GM12891 (cell line): Measurements from ENCODE around the gene ADCY1.

Experiments
- DNase-seq: peaks from one replicate; pipeline ENCODE4 v3.0.0; 2011; ENCODE audit warnings: low spot score; ENCODE audit not compliant: insufficient read length
- FAIRE-seq: peaks from 2 replicates; lab custom pipeline; 2011; peaks lifted over from hg19 to GRCh38; lab: Jason Lieb, UNC
- PAX5 ChIP-seq: IDR thresholded peaks from 2 replicates; pipeline ENCODE4 v1.6.1; 2011; ENCODE audit warnings: low read length, moderate library complexity, mild to moderate bottlenecking; ENCODE audit not compliant: insufficient read depth, severe bottlenecking
- POLR2A ChIP-seq: IDR thresholded peaks from 2 replicates; pipeline ENCODE4 v1.6.1; 2011; ENCODE audit warnings: low read depth, low read length, control low read depth
- POLR2AphosphoS5 ChIP-seq: IDR thresholded peaks from 2 replicates; pipeline ENCODE4 v1.6.1; 2011; ENCODE audit warnings: low read depth, low read length, control low read depth
- POU2F2 ChIP-seq: IDR thresholded peaks from 2 replicates; pipeline ENCODE4 v1.6.1; 2011; ENCODE audit warnings: low read depth, mild to moderate bottlenecking, control low read depth, low read length, moderate library complexity
- SPI1 ChIP-seq: IDR thresholded peaks from 2 replicates; pipeline ENCODE4 v1.6.1; 2011; ENCODE audit warnings: low read depth, low read length, control low read depth
- TAF1 ChIP-seq: IDR thresholded peaks from 2 replicates; pipeline ENCODE4 v1.6.1; 2011; ENCODE audit warnings: low read depth, low read length, control low read depth

The ADCY1 gene

GRCh38 chr7:45703911-45704682 is 129.9 kb downstream of the ADCY1 start:
- DNase-seq (no peak), FAIRE-seq (no peak)
- no peak for TF ChIP-seq TAF1
- TF ChIP-seq POU2F2: no peak
- TF ChIP-seq SPI1: no peak
- no peak for TF ChIP-seq POLR2AphosphoS5
- no peak for TF ChIP-seq PAX5
- TF ChIP-seq POLR2A: no peak

GRCh38 chr7:45704683-45705016 is 130.5 kb downstream of the ADCY1 start:
- TF ChIP-seq POLR2AphosphoS5 (no peak), SPI1 (no peak), POU2F2 (no peak), PAX5 (no peak), TAF1 (no peak)
- FAIRE-seq: no peak
- DNase-seq: no peak

- FAIRE-seq (no peak), DNase-seq (no peak)
- TF ChIP-seq SPI1 (no peak), PAX5 (no peak), POU2F2 (no peak), POLR2AphosphoS5 (no peak), POLR2A (no peak), TAF1 (no peak)
Observed at GRCh38 chr7:45708046-45708950, 134.1 kb downstream of the ADCY1 start.

- no peak for DNase-seq
- no peak for FAIRE-seq
- TF ChIP-seq SPI1 (no peak), TAF1 (no peak), POLR2AphosphoS5 (no peak), POU2F2 (no peak), PAX5 (no peak), POLR2A (no peak)
Observed at GRCh38 chr7:45709168-45710042, 135.2 kb downstream of the ADCY1 start.

- TF ChIP-seq PAX5 (no peak), POU2F2 (no peak), TAF1 (no peak), POLR2A (no peak), POLR2AphosphoS5 (no peak), SPI1 (no peak)
- FAIRE-seq (no peak), DNase-seq (no peak)
Observed at GRCh38 chr7:45710271-45711160, 136.3 kb downstream of the ADCY1 start.

GRCh38 chr7:45711161-45711490 is 137.0 kb downstream of the ADCY1 start:
- TF ChIP-seq PAX5: no peak
- no peak for TF ChIP-seq SPI1
- TF ChIP-seq POLR2AphosphoS5: no peak
- TF ChIP-seq TAF1: no peak
- no peak for TF ChIP-seq POU2F2
- no peak for TF ChIP-seq POLR2A
- FAIRE-seq: no peak
- DNase-seq: no peak

GRCh38 chr7:45712057-45712689 is 138.0 kb downstream of the ADCY1 start:
- no peak for TF ChIP-seq TAF1
- no peak for TF ChIP-seq SPI1
- no peak for TF ChIP-seq POLR2AphosphoS5
- no peak for FAIRE-seq
- no peak for DNase-seq

GRCh38 chr7:45712872-45713668 is 138.9 kb downstream of the ADCY1 start:
- DNase-seq (no peak), FAIRE-seq (no peak)
- TF ChIP-seq POLR2A (no peak), TAF1 (no peak), POLR2AphosphoS5 (no peak), SPI1 (no peak), POU2F2 (no peak), PAX5 (no peak)
